ENCODE measurements around the gene RHBDL2. TPM values are rescaled to one million over a fixed set of nuclear protein-coding genes. Genes with fewer than 3 reads are reported as not detected.
"Not testable (repeated sequence)": the region's sequence is repeated elsewhere in the genome, so short reads cannot be mapped to it uniquely, and the experiment has no call there.

The RHBDL2 gene
- total RNA-seq, result not detected in 2 replicates
- long read RNA-seq, partial matches to known transcripts, result 0 of 1 reads
- long read RNA-seq, other reads (novel, unspliced or antisense), result 1 of 1 reads

GRCh38 chr1:38941527-38942019, at the start of gene RHBDL2:
Gene RHBDL2, minus strand, starts transcription at chr1:38941830. Its CDS starts 22,618 bp downstream, at chr1:38919212.
- Mint-ChIP-seq H3K4me1 (ENCODE audit: unreplicated experiment) (peaks cover 4% of the 10 kb centered on the region), H3K27me3 (ENCODE audit: unreplicated experiment) (no peaks in the 10 kb centered on the region), H3K9me3 (ENCODE audit: unreplicated experiment) (no peaks in the 10 kb centered on the region), H3K4me3 (ENCODE audit: unreplicated experiment) (no peak within 1 kb of the TSS), H3K27ac (ENCODE audit: unreplicated experiment) (no peak within 1 kb of the TSS), H3K36me3 (ENCODE audit: unreplicated experiment) (no peaks in the 10 kb centered on the region)
- DNase-seq (ENCODE audit: extremely low spot score, unreplicated experiment), result no peak
- TF ChIP-seq CTCF (IDR thresholded peaks at IDR 0.05), result no peak

GRCh38 chr1:38990738-38991637, 49.4 kb upstream of the RHBDL2 start, which contains the start of gene AKIRIN1:
Gene AKIRIN1, plus strand, starts transcription at chr1:38991276. Its CDS starts 105 bp downstream, at chr1:38991381.
- TF ChIP-seq CTCF (IDR thresholded peaks at IDR 0.05), result no peak
- DNase-seq (ENCODE audit: extremely low spot score, unreplicated experiment), result peak; percentile 100
- Mint-ChIP-seq H3K36me3 (ENCODE audit: unreplicated experiment) (peaks cover 10% of the 10 kb centered on the region), H3K4me1 (ENCODE audit: unreplicated experiment) (peaks cover 40% of the 10 kb centered on the region), H3K9me3 (ENCODE audit: unreplicated experiment) (no peaks in the 10 kb centered on the region), H3K4me3 (ENCODE audit: unreplicated experiment) (peak within 1 kb of the TSS; percentile 85), H3K27ac (ENCODE audit: unreplicated experiment) (peak within 1 kb of the TSS; percentile 74), H3K27me3 (ENCODE audit: unreplicated experiment) (no peaks in the 10 kb centered on the region)

- H3K9me3 Mint-ChIP-seq (ENCODE audit: unreplicated experiment), result no peaks in the 10 kb centered on the region
- H3K4me3 Mint-ChIP-seq (ENCODE audit: unreplicated experiment), result peak overlapping the region; percentile 71
- no peak for DNase-seq (ENCODE audit: extremely low spot score, unreplicated experiment)
- peaks cover 46% of the 10 kb centered on the region for H3K4me1 Mint-ChIP-seq (ENCODE audit: unreplicated experiment)
- no peaks in the 10 kb centered on the region for H3K27me3 Mint-ChIP-seq (ENCODE audit: unreplicated experiment)
- peak overlapping the region; percentile 74 for H3K27ac Mint-ChIP-seq (ENCODE audit: unreplicated experiment)
- H3K36me3 Mint-ChIP-seq (ENCODE audit: unreplicated experiment), result peaks cover 8% of the 10 kb centered on the region
- TF ChIP-seq CTCF (IDR thresholded peaks at IDR 0.05), result no peak
Observed at GRCh38 chr1:38990386-38990737, 48.7 kb upstream of the RHBDL2 start.

GRCh38 chr1:38989979-38990378, 48.3 kb upstream of the RHBDL2 start:
- Mint-ChIP-seq H3K27ac (ENCODE audit: unreplicated experiment) (peak overlapping the region; percentile 74), H3K4me3 (ENCODE audit: unreplicated experiment) (peak overlapping the region; percentile 71), H3K36me3 (ENCODE audit: unreplicated experiment) (peaks cover 8% of the 10 kb centered on the region), H3K4me1 (ENCODE audit: unreplicated experiment) (peaks cover 47% of the 10 kb centered on the region), H3K27me3 (ENCODE audit: unreplicated experiment) (no peaks in the 10 kb centered on the region), H3K9me3 (ENCODE audit: unreplicated experiment) (no peaks in the 10 kb centered on the region)
- no peak for DNase-seq (ENCODE audit: extremely low spot score, unreplicated experiment)
- TF ChIP-seq CTCF (IDR thresholded peaks at IDR 0.05), result no peak

- not testable (repeated sequence) for DNase-seq (ENCODE audit: extremely low spot score, unreplicated experiment); H3K36me3 Mint-ChIP-seq (ENCODE audit: unreplicated experiment); H3K27ac Mint-ChIP-seq (ENCODE audit: unreplicated experiment); H3K27me3 Mint-ChIP-seq (ENCODE audit: unreplicated experiment); H3K4me3 Mint-ChIP-seq (ENCODE audit: unreplicated experiment); H3K9me3 Mint-ChIP-seq (ENCODE audit: unreplicated experiment); H3K4me1 Mint-ChIP-seq (ENCODE audit: unreplicated experiment)
Observed at GRCh38 chr1:38979380-38979779, 37.8 kb upstream of the RHBDL2 start.

- not testable (repeated sequence) for H3K4me3 Mint-ChIP-seq (ENCODE audit: unreplicated experiment); H3K9me3 Mint-ChIP-seq (ENCODE audit: unreplicated experiment); H3K27ac Mint-ChIP-seq (ENCODE audit: unreplicated experiment); DNase-seq (ENCODE audit: extremely low spot score, unreplicated experiment); H3K27me3 Mint-ChIP-seq (ENCODE audit: unreplicated experiment); H3K4me1 Mint-ChIP-seq (ENCODE audit: unreplicated experiment); H3K36me3 Mint-ChIP-seq (ENCODE audit: unreplicated experiment)
Observed at GRCh38 chr1:38978245-38978542, 36.6 kb upstream of the RHBDL2 start.

GRCh38 chr1:38977399-38978244, 36.0 kb upstream of the RHBDL2 start:
- H3K9me3 Mint-ChIP-seq (ENCODE audit: unreplicated experiment); H3K27ac Mint-ChIP-seq (ENCODE audit: unreplicated experiment); H3K4me1 Mint-ChIP-seq (ENCODE audit: unreplicated experiment); H3K4me3 Mint-ChIP-seq (ENCODE audit: unreplicated experiment); DNase-seq (ENCODE audit: extremely low spot score, unreplicated experiment); H3K36me3 Mint-ChIP-seq (ENCODE audit: unreplicated experiment); H3K27me3 Mint-ChIP-seq (ENCODE audit: unreplicated experiment): not testable (repeated sequence)
